NT2/D1 (cell line): ENCODE results near the gene HLA-DOA.

Experiments
- DNase-seq: peaks from one replicate; pipeline ENCODE4 v3.0.0-alpha.2; 2011; ENCODE audit warnings: low read depth, low spot score
- H3K27me3 ChIP-seq: 2 replicates; pipeline ENCODE4 v1.6.0; 2011; ENCODE audit warnings: mild to moderate bottlenecking; ENCODE audit not compliant: insufficient read length, insufficient read depth
- H3K36me3 ChIP-seq: 2 replicates; pipeline ENCODE4 v1.6.1; 2011; ENCODE audit warnings: mild to moderate bottlenecking, low read length, mixed read lengths; ENCODE audit not compliant: insufficient read depth, insufficient read length
- H3K4me1 ChIP-seq: 2 replicates; pipeline ENCODE4 v1.5.1; 2011; ENCODE audit not compliant: insufficient read depth, insufficient read length
- H3K4me3 ChIP-seq: 2 replicates; pipeline ENCODE4 v1.5.1; 2011; ENCODE audit warnings: low read depth; ENCODE audit not compliant: insufficient read length
- H3K9ac ChIP-seq: 2 replicates; pipeline ENCODE4 v1.6.0; 2011; ENCODE audit warnings: low read depth; ENCODE audit not compliant: insufficient read length
- H3K9me3 ChIP-seq: 2 replicates; pipeline ENCODE4 v1.5.1; 2011; ENCODE audit warnings: mild to moderate bottlenecking, low read length; ENCODE audit not compliant: insufficient read depth
- SUZ12 ChIP-seq: IDR thresholded peaks from 2 replicates; pipeline ENCODE4 v1.6.1; 2011; ENCODE audit not compliant: insufficient read length, insufficient read depth; ENCODE audit errors: extremely low read depth
- YY1 ChIP-seq: IDR thresholded peaks from 2 replicates; pipeline ENCODE4 v1.6.1; 2011; ENCODE audit not compliant: insufficient read length, insufficient read depth
- ZNF274 ChIP-seq: IDR thresholded peaks from 2 replicates; pipeline ENCODE4 v1.6.1; 2011; ENCODE audit warnings: mild to moderate bottlenecking, low read depth, low read length

The HLA-DOA gene

DNA sequence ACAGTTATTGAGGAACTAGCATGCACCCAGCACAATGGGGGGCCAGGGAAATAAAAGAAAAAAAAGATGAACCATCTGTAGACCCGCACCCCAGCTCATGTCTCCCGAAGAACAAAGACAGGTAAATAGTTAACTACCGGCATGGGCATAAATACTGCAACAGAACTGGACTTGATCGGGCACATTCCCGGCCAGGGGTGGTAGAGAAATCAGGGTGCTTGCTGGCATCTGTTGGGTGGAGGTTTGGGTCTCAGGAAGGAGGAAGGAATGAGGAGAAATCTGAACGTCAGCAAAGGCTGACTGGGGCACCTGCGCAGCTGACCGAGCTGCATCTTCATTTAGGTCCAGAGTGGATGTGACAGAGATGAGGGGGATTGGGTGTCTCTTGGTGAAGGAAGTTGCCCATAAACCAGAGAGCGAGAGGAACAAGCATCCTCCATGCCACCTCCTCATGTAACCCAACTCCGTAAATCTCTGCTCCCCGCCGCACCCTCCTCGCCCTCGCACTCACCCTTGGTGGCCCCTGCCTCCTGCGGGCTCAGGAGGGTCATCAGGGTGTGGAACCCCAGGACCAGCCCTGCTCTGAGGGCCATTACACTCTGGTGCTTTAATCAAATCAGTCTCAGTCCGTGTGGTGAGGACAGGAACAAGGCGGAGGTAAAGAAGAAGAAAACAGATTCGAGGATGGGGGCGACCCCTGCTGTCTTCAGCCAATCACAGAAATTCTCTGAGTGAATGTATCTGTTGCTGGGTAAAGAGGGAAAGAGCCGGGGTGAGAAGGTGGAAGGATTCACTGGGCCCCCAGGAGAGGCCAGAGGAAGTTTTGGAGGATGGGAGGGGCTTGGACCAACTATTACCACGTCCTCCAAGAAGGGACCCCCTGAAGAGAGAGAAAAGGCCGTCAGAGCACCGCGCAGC, at the start of gene HLA-DOA:
HLA-DOA (minus strand) TSS at position 648 of the 918 bp plus-strand sequence.
- TF ChIP-seq SUZ12 (no peak), YY1 (no peak), ZNF274 (no peak)
- peak; percentile 18 for DNase-seq
- Histone ChIP-seq H3K36me3 (no peaks in the 10 kb centered on the region), H3K4me3 (peak within 1 kb of the TSS; percentile 42), H3K9ac (peak within 1 kb of the TSS; percentile 50), H3K9me3 (no peaks in the 10 kb centered on the region), H3K4me1 (no peaks in the 10 kb centered on the region), H3K27me3 (no peaks in the 10 kb centered on the region)

DNA sequence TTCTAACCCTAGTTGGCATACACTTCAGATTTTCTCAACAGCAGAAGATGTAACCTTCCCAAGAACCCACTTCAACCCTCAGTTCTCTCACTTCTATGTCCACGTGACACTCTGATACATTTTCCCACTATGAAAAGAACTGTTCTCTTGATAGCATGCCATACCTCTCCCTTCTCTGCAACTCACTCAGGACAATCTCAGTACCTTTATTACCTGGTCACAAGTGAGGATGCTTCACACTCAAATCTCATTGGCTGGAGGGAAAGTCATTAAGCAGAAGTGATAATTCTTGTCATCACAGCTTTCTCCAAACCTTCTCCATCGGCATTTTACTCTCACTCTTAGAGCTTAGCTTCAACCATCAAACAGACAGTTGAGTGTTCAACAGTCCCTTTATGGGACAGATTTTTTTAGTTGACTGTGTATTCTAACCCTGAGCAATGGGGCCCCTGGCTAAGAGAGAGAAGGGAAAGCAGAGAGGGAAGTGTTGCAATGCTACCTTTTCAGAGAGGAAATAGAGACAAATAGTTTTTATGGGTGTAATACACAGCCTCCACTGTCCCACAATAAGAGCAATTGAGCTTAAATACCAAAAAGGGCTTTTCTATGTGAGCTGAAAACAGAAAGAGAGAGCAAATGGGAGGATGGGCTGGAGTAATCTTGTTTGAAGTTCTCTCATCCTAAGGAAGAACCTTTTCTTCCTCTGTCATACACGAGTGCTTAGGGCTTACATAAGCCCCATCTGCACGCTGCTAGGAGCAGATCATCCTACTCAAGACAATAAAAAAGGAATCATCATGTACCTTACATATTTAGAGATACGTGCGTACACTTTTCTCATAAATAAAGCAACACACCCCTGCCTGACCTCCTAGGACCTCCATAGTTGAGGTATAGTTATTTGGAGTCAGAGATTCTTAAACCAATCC, 48.1 kb upstream of the HLA-DOA start:
- Histone ChIP-seq H3K4me3 (no peak overlapping the region), H3K27me3 (no peaks in the 10 kb centered on the region), H3K9me3 (peaks cover 4% of the 10 kb centered on the region), H3K4me1 (no peaks in the 10 kb centered on the region), H3K9ac (no peak overlapping the region), H3K36me3 (no peaks in the 10 kb centered on the region)
- TF ChIP-seq ZNF274 (no peak), YY1 (no peak), SUZ12 (no peak)
- DNase-seq, result no peak

DNA sequence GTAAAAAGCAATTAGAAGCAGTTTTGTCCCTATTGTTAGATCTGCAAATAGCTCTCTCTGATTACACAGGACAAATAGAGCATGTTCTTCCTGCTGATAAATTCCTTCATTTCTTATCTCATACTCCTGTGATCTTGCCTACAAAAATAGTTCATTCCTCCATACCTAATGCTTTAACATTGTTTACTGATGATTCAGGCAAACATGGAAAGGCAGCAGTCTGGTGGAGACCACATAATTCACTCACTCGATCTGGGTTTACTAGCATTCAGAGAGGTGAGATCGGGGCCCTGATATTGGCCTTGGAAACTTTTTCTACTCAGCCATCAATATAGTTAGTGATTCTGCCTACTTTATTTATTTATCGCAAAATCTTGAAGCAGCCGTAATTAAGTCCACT, 43.8 kb upstream of the HLA-DOA start:
- no peaks in the 10 kb centered on the region for H3K4me1 ChIP-seq
- H3K36me3 ChIP-seq, result no peaks in the 10 kb centered on the region
- TF ChIP-seq SUZ12, result no peak
- H3K4me3 ChIP-seq, result no peak overlapping the region
- no peak overlapping the region for H3K9ac ChIP-seq
- H3K27me3 ChIP-seq, result no peaks in the 10 kb centered on the region
- DNase-seq, result no peak
- no peaks in the 10 kb centered on the region for H3K9me3 ChIP-seq

DNA sequence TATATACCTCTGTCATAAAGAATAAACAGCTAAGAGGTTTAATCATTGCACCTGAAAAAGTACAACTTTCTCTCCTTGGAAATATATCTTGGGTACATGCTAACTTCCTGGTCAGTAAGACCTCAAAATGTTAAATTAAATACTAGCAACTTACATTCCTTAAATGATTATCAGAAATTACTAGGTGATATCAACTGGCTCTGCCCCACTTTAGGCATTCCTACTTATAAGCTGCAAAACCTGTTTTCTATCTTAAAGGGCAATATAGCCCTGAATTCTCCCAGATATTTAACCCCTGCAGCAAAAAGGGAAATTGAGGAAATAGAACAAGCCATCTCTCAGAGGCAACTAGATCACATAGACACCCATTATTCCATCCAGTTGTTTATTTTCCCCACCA, 43.2 kb upstream of the HLA-DOA start:
- H3K9me3 ChIP-seq, result no peaks in the 10 kb centered on the region
- H3K4me1 ChIP-seq, result no peaks in the 10 kb centered on the region
- no peaks in the 10 kb centered on the region for H3K36me3 ChIP-seq
- no peak overlapping the region for H3K9ac ChIP-seq
- no peak for DNase-seq
- TF ChIP-seq ZNF274, result no peak
- no peak for TF ChIP-seq SUZ12
- no peak for TF ChIP-seq YY1
- H3K4me3 ChIP-seq, result no peak overlapping the region
- no peaks in the 10 kb centered on the region for H3K27me3 ChIP-seq

DNA sequence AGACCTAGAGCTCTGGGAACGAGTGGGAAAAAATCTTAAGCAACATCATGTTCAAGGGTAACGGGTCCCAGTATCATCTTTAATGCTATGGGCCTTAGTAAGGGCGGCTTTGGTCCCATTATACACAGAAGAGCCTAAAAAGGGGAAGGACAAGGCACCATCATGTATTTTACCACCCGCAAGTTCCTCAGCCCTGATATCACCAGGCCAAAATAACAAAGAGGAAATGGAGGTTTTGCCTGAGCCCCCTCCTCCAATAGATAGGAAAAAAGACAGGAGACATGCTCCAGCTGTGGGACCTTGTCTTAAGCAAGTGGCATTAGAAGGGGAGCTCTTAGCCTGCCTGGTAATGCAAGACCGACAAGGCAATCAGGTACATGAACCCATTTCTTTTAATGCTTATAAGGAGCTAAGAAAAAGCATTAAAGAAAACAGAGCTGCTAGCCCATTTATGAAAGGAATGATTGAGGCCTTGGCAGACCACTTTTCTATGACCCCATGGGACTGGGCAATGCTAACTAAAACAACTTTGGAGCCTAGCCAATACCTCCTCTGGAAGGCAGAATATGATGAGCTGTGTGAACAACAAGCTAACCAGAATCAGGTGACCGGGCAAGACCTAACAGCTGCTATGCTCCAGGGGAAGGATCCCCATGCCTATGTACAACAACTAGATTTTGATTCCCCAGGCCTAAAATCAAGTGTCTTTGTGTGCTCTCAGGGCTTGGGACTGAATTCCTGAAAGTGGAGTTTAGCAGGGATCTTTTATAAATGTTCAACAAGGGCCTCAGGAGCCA, 40.8 kb upstream of the HLA-DOA start:
- Histone ChIP-seq H3K27me3 (no peaks in the 10 kb centered on the region), H3K9me3 (no peaks in the 10 kb centered on the region), H3K4me1 (no peaks in the 10 kb centered on the region), H3K4me3 (no peak overlapping the region), H3K36me3 (no peaks in the 10 kb centered on the region), H3K9ac (no peak overlapping the region)
- DNase-seq, result no peak
- no peak for TF ChIP-seq SUZ12
- no peak for TF ChIP-seq YY1
- no peak for TF ChIP-seq ZNF274

DNA sequence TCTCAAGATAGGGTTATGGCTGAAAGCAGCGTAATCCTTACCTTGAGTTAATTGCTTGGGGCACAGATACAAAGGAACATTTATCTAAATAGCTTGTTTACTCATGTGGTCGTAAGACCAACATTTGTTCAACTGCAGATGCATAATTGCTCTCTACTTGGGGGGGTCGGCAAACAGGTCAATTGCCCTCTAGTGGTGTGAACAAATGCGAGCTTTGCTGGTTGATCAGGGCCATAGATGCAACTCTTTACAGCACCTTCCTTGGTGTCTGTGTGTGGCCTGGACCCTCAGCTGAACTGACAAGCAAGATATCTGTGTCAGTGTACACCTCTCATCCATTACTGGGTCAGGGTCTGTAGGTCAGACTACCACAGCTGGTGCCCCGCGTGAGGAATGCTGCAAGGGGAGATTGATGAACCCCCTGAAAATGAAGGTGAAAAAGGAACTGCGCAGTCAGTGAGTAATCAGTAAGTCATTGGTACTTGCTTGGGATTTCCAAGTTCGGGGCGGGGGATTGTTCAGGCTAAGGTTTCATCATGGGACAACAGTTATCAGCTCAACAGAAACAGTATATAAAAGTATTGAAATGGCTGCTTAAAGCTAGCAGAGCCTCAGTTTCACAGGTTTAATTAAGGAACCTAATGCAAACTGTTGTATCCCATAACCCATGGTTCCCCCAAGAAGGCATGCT, 40.1 kb upstream of the HLA-DOA start:
- DNase-seq, result no peak
- no peaks in the 10 kb centered on the region for H3K9me3 ChIP-seq
- TF ChIP-seq YY1 (no peak), ZNF274 (no peak), SUZ12 (no peak)
- no peaks in the 10 kb centered on the region for H3K4me1 ChIP-seq
- no peaks in the 10 kb centered on the region for H3K36me3 ChIP-seq
- no peaks in the 10 kb centered on the region for H3K27me3 ChIP-seq
- no peak overlapping the region for H3K9ac ChIP-seq
- H3K4me3 ChIP-seq, result no peak overlapping the region
